Measurements from ENCODE around the gene THADA. TPM values are rescaled to one million over a fixed set of nuclear protein-coding genes. Genes with fewer than 3 reads are reported as not detected.
"Not testable (repeated sequence)": the region's sequence is repeated elsewhere in the genome, so short reads cannot be mapped to it uniquely, and the experiment has no call there.

Gene THADA
- total RNA-seq, 4 donors from 2014 or later, result 31.2 to 68.8 (median 54.9) TPM

DNA sequence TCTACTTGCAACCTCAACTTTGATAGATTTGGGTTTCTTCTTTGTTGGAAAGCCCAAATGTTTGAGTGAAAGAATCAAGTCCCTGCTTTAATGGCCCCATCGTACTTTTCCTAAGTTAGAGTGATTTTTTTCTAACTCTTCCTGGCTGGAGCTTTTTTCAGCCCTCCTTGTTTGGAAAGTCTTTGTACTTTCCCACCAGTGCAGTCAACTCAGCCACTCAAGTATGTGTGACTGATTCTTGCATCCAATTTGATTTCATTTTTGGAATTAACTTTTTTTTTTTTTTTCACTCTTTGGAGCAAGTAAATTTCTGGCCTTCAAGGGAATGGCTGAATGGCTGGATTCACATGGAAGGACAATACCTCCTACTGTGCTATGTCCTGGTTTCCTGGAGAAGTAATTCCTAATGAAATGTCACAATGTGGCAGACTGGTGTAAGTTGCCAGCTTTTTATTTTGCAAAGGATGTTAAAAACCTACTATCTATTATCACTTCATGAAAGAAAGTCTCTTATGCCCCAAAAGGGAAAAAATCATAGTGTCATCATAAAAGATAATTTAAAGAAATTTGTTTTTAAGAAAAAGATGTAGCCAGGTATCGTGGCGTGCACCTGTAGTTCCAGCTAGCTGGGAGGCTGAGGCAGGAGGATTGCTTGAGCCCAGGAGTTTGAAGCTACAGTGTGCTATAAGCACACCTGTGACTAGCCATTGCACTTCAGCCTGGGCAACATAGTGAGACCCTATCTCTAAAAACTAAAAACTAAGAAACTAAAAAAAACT is 293.5 kb downstream of the THADA start:
- intact Hi-C loops (cut with DNase I; ENCODE audit: low total_unique reads), result no loop called here
- no peak overlapping the region for H3K4me3 ChIP-seq
- no peaks in the 10 kb centered on the region for H3K27me3 ChIP-seq
- no peaks in the 10 kb centered on the region for H3K36me3 ChIP-seq
- no peak for DNase-seq
- TF ChIP-seq POLR2A (IDR thresholded peaks at IDR 0.05), result no peak
- TF ChIP-seq, protein P1, sequence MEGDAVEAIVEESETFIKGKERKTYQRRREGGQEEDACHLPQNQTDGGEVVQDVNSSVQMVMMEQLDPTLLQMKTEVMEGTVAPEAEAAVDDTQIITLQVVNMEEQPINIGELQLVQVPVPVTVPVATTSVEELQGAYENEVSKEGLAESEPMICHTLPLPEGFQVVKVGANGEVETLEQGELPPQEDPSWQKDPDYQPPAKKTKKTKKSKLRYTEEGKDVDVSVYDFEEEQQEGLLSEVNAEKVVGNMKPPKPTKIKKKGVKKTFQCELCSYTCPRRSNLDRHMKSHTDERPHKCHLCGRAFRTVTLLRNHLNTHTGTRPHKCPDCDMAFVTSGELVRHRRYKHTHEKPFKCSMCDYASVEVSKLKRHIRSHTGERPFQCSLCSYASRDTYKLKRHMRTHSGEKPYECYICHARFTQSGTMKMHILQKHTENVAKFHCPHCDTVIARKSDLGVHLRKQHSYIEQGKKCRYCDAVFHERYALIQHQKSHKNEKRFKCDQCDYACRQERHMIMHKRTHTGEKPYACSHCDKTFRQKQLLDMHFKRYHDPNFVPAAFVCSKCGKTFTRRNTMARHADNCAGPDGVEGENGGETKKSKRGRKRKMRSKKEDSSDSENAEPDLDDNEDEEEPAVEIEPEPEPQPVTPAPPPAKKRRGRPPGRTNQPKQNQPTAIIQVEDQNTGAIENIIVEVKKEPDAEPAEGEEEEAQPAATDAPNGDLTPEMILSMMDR (IDR thresholded peaks at IDR 0.05), result no peak
- H3K4me1 ChIP-seq, result peaks cover 7 to 14% of the 10 kb centered on the region in 2 donors
- H3K9me3 ChIP-seq, result no peaks in the 10 kb centered on the region
- H3K27ac ChIP-seq, result peak overlapping the region; percentile 82 to 96

DNA sequence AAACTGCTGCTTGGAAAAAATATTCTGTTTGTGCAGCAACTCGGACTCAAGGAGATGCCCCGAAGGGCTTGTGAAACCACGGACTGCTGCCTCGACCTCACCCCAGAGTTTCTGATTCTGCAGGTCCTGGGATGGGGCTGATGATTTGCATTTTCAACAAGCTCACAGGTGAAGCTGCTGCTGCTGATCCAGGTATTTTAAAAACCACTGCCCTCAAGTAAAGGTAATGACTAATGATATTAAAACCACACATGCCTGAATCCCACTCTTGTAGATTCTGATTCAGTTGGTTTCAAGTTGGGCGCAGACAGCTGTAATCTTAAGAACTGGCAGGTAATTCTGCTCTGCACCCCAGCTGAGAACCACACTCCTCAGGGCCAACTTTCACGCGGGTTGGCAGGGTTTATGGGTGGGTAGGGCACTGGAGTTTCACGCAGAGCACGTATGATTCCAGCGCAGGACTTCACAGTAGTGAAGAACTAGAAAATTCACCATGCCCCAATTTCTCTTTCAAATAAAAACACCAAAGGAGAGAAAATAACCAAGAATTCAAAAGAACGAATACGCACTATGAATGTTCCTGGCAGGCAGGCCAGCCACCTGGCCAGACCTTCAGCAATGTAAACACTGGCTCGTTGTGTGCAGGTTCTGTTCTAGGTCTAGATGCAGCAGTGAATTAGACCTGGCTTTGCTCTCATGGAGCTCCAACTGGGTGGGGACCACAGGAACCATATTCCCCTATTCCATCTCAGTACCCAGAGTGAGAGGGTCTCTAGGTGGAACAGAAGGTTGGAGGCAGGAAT is 294.9 kb downstream of the THADA start:
- Histone ChIP-seq H3K27me3 (no peaks in the 10 kb centered on the region), H3K9me3 (no peaks in the 10 kb centered on the region), H3K36me3 (no peaks in the 10 kb centered on the region), H3K4me1 (peaks cover 7 to 14% of the 10 kb centered on the region in 2 donors), H3K4me3 (no peak overlapping the region), H3K27ac (peak overlapping the region; percentile 82 to 96)
- no peak for DNase-seq
- intact Hi-C loops (cut with DNase I; ENCODE audit: low total_unique reads), result no loop called here
- TF ChIP-seq, protein P1 (IDR thresholded peaks at IDR 0.05), result no peak
- no peak for TF ChIP-seq POLR2A (IDR thresholded peaks at IDR 0.05)

DNA sequence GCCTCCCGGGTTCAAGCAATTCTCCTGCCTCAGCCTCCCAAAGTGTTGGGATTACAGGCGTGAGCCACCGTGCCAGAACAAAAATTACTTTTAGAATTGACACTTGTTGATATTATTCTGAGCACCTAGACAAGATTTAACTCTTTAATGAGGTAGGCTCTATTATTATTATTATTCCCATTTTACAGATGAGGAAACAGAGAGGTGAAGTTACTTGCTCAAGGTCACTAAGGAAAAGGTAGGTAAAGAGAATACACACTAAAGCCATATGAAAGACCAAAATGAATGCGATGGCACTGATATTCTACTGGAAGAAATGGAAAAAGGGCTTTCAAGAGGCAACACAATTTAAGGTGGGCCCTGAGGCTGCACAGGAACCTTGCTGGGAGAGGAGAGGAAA is 295.6 kb downstream of the THADA start:
- Histone ChIP-seq H3K4me3 (no peak overlapping the region), H3K27ac (peak overlapping the region; percentile 82 to 96), H3K27me3 (no peaks in the 10 kb centered on the region), H3K4me1 (peaks cover 7 to 10% of the 10 kb centered on the region in 2 donors), H3K36me3 (no peaks in the 10 kb centered on the region), H3K9me3 (no peaks in the 10 kb centered on the region)
- intact Hi-C loops (cut with DNase I; ENCODE audit: low total_unique reads), result no loop called here
- no peak for TF ChIP-seq POLR2A (IDR thresholded peaks at IDR 0.05)
- TF ChIP-seq, protein P1 (IDR thresholded peaks at IDR 0.05), result no peak
- no peak for DNase-seq

DNA sequence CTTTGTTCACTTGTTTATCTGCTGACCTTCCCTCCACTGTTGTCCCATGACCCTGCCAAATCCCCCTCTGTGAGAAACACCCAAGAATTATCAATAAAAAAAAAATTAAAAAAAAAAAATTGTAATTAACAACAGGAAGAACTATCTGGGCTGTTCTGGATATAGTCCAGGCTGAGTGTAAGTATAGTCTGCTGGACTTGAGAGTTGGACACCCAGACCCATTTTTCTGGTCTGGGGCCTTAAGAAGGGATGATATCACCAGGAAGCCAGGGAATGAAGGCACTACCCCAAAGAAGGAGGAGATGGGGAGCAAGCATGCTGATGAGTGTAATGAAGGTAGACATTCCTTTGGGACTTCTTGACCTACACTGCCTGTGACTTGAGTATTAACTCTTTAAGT is 297.3 kb downstream of the THADA start:
- H3K9me3 ChIP-seq, result no peaks in the 10 kb centered on the region
- TF ChIP-seq POLR2A (IDR thresholded peaks at IDR 0.05), result no peak
- H3K4me1 ChIP-seq, result peaks cover 4 to 7% of the 10 kb centered on the region in 2 donors
- peak overlapping the region in 1 of 2 donors; percentile 41 for H3K27ac ChIP-seq
- intact Hi-C loops (cut with DNase I; ENCODE audit: low total_unique reads), result no loop called here
- no peak overlapping the region for H3K4me3 ChIP-seq
- H3K27me3 ChIP-seq, result no peaks in the 10 kb centered on the region
- DNase-seq, result no peak
- no peaks in the 10 kb centered on the region for H3K36me3 ChIP-seq

DNA sequence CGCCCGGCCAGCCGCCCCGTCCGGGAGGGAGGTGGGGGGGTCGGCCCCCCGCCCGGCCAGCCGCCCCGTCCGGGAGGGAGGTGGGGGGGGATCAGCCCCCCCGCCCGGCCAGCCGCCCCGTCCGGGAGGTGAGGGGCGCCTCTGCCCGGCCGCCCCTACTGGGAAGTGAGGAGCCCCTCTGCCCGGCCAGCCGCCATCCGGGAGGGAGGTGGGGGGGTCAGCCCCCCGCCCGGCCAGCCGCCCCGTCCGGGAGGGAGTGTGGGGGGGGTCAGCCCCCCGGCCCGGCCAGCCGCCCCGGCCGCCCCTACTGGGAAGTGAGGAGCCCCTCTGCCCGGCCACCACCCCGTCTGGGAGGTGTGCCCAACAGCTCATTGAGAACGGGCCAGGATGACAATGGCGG is 298.1 kb downstream of the THADA start:
- H3K4me1 ChIP-seq; DNase-seq; H3K4me3 ChIP-seq; H3K27ac ChIP-seq; H3K9me3 ChIP-seq; H3K27me3 ChIP-seq; intact Hi-C loops (cut with DNase I; ENCODE audit: low total_unique reads); H3K36me3 ChIP-seq: not testable (repeated sequence)
